NCI-H2196 treated with DMSO at 0.1 percent for 48 hours (cell line): ENCODE results near the gene WDR36.
"Not testable (repeated sequence)": the region's sequence is repeated elsewhere in the genome, so short reads cannot be mapped to it uniquely, and the experiment has no call there.

ENCODE experiments used
- DNase-seq: peaks from one replicate; lab custom pipeline; 2025; ENCODE audit not compliant: unreplicated experiment; lab: John Stamatoyannopoulos, UW

The WDR36 gene

DNA sequence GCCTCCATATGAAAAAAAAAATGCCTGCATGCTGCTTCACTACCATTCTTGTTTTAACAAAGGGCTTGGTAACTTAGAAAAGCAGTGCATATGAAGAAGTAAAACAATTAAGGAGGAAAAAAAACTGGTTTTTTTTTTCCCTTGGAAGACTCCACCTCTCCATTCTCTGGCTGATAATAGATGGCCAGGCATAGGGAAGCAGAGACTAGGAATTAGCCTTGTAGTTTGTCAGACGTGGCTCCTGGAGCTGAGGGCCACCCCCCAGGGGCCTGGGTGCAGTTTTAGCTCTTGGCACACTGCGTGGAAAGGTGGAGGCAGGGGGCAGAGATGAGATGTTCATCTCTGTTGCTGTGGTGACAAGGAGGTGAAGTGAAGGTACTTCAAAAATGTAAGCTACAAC, 42.7 kb downstream of the WDR36 start:
- no peak for DNase-seq

DNA sequence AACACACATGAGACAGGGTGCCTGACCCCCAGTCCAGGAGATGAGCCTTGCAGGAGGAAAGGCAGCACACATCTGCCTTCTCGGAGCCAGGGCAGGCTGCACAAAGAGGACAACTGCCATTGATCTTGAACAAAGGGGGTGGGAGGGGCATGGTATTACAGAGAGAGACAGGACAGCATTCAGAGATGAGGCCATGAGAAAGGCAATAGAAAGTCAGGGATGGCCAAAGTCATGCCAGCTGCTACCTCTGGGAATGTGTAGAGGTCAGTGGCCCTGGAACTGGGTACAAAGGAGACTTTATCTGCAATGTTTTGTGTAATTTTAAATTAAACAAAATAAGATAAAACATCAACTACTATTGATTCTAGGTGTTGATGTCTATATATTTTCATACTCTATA, 43.2 kb downstream of the WDR36 start:
- DNase-seq, result no peak

DNA sequence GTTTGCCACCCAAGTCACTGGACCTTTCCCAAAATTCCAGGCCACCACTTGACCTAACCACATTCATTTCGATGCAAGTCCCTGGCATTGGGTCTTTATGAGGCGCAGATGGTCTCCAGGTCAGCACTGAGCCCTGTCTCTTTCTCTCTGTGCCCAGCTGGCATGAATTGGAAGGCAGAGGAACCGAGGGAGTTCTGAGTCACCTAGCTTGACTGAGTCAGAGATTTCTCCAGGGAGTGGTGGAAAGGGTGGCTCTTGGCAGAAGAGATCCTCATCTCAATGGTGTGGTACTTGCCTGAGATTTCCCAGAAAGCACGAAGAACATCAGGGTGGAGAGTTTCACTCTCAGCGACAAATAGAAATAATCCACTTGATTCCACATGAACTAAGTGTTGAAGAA, 43.8 kb downstream of the WDR36 start:
- no peak for DNase-seq

DNA sequence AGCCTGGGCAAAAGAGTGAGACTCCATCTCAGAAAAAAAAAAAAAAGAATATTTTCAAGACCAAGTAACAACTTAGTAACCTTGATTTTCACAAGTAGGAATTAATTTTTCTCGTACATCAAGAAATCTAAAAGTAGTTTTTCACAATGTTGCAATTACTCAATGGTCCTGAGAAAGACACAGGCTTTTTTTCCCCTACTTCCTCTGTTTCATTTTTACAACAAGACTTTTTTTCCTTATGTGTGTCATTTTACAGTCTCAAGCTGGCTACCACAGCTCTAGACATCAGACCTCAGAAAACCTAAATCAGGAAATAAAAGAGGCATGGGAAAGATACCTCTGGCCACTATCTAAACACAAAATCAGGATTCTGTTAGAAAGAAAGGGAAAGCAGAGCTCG, 45.9 kb downstream of the WDR36 start:
- DNase-seq, result no peak

DNA sequence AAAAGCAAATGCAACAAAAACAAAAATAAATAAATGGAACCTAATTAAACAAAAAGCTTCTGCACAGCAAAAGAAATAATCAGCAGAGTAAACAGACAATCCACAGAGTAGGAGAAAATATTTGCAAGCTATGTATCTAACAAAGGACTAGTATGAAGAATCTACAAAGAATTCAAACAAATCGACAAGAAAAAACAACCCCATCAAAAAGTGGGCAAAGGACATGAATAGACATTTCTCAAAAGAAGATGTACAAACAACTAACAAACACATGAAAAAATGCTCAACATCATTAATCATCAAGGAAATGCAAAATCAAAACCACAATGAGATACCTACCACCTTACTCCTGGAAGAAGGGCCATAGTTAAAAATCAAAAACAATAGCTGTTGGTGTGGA, 49.3 kb downstream of the WDR36 start:
- not testable (repeated sequence) for DNase-seq

DNA sequence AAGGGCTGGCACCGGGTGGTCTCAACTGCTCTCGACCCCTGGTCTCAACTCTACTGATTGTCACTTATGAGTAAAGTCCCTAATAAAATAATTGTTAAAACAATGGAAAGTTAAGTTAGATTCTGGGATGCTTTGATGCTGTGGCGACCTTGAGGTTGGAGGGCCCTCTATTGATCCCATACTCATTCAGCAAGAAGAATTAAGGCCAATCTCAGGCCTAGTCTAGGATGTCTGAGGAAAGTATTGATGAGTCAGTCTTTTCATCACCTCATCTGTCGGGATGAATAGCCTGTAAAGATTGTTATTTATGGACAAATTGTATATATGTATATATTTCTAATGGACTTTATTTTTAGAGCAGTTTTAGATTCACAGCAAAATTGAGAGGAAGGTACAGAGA, 50.8 kb downstream of the WDR36 start:
- DNase-seq, result no peak

DNA sequence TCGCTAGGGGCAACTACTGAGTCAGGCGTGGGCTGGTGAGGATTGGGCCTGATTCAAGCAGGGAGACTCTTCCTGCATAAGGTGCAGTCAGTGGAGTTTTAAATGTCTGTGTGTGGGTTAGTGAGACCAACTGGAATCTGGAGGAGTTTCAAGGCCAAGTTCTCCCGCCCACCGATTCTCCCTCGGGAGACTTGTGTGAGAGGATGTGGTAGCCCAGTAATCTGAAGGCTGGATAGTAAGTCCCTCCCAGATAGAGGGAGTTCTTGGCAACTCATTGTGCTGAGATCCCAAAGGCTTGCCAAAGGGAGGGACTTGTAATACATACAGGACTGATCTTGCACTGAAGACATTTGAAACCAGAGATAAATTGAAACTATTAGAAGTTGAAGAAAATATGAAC, 51.8 kb downstream of the WDR36 start:
- no peak for DNase-seq

DNA sequence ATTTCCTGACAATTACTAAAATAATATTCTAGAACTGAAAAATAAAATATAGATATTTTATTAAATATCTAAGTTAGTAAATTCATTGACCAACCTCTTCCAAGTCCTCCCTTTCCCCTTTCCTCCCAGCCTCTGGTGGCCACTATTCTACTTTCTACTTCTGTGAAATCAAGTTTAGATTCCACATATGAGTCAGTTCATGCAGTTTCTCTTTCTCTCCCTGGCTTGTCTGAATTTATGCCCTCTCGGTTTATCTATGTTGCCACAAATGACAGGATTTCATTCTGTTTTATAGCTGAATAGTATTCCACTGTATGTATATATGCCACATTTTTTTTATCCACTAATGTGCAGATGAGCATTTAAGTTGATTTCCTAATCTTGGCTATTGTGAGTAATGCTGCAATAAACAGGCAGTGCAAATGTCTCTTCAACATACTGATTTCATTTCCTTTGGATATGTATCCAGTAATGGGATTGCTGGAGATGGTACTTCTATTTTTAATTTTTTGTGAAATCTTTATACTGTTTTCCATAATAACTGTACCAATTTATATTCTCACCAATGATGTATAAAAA, 52.3 kb downstream of the WDR36 start:
- DNase-seq, result no peak

DNA sequence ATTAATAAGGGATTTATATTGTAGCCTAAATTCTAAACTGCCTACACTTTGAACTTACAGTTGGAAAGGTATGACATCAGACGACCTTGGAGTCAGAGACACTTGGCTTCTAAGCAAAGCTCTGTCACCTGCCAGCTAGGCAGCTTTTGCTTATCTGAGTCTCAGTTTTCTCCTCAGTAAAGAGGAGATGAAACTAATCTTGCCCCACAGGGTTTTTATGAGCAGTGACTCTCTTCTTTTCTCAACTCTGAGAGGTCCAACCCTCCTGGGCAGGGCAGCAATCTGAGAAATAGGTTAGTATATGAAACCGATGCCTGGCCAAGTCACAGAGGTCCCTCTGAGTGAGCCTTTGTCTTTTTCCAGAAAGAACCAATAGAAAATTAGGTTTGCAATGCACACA, 53.9 kb downstream of the WDR36 start:
- no peak for DNase-seq

DNA sequence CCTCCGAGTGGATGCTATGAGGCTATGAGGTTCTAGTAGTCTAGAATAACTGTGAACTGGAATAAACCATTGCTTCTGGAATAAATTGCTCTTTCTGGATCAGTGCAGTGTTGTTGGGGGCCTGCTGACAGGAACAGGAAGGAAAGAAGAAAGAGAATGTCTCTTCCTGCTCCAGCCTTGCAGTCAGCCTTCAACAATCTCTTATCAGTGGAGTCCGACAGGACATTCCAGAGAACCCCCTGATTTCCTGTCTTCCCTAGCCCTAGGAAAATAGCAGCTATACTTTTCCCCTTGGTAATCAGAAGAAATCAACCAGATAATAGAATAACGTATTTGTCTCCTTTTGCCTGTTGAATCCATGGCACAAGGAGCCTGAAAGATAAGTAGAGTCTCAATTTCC, 55.4 kb downstream of the WDR36 start:
- DNase-seq, result no peak

DNA sequence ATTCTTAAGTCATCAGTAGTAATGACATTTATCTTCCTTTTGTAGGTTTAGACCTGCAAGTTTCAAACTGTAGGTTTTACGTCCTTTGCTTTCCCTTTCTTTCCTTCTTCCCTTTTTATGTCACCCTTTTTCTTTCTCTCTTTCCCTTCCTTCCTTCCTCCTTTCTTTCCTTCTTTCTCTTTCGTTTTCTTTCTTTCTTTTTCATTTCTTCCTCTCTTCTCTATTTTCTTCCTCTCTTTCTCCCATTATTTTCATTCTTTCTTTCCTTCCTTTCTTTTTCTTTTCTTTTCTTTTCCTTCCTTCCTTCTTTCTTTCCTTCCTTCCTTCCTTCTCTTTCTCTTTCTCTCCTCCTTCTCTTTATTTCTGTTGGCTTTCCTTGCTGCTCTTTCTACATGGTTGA, 59.9 kb downstream of the WDR36 start:
- DNase-seq, result no peak

DNA sequence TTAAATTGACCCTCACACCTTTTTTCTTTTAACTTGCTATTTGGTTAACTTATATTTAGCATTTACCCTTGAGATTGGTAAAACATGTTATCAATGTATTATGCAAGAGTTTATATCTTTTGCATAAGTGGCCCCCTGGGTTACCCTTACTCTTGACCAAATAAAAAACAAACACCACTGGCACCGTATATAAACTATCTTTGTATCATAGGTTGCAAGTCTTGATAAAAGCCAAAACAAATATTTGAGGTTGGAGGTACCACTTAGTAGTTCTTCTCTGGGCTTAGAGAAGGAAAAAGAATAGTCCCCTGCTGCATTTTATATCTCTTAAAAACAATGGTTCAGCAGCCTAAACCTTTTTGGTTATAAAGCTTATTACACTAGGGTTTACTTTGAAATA, 61.3 kb downstream of the WDR36 start:
- DNase-seq, result no peak

DNA sequence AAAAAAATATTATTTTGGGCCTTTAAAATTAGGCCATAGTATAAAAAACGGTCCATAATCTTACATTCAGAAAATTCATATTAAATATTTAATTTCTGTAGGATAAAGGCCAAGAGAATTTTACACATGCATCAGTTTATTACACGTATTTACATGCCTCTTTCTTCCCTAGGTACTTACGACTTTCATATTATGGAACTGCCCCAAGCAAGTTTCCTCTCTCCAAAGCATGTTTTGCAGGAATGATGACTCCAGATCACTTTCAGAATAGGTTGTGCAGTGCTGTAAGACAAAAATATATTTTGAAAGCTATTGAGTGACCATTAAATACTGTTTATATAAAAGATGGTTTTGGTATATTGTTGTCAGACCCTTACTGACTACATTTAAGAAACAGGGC, 61.8 kb downstream of the WDR36 start:
- no peak for DNase-seq

DNA sequence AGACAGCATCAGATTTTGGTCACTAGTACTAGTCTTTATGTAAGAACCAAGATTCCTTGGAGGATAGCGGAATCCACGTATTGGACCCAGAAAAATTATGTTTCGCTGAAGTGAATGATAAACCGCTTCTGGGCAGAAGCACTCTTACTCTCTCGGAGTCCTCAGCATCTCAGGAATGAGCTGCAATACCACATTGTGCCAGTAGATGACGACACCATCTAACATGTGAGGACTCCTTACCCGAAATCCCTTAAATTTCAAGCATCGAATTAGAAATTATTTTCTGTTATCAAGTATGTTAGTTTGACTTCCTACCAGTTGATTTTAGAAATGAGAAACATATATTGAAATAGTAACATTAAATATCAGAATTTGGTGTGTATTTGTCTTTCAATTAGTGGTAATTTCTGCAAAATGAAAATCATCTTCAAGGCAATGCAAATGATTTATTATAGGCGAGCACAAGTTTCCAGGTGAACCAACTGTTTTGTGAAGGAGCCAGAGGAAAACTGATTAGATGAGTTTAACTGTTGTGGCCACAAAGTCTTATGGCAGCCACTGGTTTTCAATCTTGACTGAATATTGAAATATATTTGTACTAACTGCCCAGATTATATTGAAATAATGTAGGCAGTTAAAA, 66.1 kb downstream of the WDR36 start:
- DNase-seq, result no peak

DNA sequence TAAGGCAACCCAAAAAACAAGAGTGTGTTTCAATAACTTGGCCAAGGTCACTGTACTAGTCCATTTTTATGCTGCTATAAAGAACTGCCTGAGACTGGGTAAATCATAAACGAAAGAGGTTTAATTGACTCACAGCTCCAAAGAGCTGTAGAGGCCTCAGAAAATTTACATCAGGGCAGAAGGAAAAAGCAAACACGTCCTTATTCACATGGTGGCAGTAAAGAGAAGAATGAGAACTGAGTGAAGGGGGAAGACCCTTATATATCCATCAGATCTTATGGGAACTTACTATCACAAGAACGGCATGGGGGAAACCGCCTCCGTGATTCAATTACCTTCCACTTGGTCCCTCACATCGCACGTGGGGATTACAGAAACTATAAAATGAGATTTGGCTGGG, 67.7 kb downstream of the WDR36 start:
- no peak for DNase-seq

DNA sequence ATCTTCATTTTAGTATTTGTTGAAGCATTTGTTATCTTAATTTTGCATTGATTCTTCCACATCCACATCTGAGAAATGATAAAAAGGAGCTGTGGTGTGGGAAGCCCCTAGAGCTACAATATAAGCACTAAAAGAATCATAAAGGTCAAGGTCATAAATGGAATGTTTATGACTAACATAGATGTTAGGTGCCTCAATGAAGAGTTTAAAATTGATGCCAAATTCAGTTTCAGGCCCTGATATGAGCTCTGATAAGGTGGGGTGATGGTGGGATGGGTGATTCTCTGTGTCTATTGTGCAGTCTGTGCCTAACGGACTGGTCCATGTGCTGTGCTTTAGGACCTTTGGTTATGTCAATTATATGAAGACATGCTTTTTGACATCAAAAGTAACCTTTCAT, 70.9 kb downstream of the WDR36 start:
- no peak for DNase-seq

DNA sequence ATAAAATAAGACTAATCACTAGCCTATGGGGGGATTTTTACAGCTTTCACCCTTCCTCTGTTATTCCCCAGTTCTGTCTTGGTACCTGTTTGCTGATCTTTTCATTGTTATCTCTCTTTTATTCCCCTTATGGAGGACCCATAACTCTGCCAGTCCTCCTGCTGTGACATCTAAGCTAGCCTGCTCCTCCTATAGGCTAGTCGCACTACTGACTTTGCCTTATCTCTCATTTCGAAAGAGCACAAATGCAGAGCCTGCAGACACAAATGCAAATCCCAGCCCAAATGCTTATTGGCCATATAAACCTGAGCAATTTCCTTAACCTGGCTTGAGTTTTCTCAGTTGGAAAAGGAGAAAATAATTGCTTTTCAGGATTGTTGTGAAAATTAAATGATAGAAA, 72.9 kb downstream of the WDR36 start:
- DNase-seq, result no peak

DNA sequence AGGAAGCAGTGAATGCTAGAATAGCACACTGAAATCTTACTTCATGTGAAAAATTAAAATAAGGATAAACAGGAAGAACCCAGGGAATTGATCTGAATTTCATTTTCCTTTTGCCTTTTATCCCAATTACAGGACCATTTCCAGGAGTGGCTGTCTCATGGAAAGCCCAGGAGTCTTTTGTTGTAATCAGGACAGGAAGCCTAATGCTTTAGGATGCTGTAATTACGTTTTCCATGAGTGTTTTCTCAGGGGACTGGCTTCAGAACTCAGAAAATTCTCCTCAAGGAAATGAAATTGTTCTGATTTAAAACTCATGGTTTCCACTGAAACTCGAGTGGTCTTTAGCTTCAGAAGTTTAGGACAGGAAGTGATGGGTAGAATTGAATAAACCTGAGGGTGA, 75.4 kb downstream of the WDR36 start:
- DNase-seq, result no peak

DNA sequence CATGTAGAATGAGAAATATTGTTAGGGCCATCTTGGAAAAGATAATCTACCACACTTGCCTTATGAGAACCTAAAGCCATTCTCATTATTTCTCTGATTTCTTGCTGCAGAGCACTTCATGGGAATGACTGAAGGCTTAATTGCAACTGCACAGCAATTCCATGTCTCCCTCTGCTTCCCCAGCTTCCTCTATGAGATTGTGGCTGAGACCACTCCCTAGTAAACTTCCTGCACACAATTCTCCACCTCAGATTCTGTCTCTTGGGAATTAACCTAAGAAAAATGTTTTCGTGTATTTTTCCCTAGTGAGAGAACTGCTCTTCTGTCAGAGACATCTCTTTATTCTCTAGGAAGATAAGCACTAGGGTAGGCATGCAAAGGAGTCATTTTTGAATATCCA, 76.5 kb downstream of the WDR36 start:
- DNase-seq, result no peak

DNA sequence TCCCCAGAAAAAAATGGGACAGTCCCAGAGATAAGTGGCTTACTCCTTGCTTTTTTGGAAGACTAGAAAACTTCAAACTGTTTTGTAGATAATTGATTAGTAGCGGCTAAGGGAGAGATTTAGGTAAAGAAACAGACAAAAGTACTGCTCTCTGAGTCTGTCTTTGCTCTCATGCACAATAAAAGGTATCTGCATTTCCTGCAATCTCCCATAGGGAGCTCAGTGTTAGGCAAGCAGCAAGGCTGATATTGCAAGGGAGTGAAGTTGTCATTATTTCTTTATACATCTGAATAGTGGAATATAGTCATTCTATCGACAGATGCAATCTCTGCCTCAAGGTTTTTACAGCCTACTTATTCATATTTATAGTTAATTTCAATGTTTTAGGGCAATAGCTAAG, 77.1 kb downstream of the WDR36 start:
- no peak for DNase-seq

DNA sequence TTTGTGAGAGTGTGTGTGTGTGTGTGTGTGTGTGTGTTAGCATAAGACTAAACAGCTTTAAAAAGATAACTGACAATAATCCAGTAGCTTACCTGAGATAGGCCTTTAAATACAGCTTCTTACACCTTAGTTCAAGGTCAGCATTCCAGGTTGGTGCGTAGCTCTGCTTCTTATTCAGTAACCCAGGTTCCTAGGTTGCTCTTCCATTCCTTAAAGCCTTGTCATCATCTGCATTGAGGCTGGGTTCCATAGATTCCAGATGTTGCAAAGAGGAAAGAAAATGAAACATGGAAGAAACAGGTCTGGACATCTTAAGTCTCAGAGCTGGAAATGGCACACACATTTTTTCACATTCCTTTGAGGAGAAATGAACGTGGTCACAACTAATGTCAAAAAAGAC, 78.1 kb downstream of the WDR36 start:
- DNase-seq, result no peak

DNA sequence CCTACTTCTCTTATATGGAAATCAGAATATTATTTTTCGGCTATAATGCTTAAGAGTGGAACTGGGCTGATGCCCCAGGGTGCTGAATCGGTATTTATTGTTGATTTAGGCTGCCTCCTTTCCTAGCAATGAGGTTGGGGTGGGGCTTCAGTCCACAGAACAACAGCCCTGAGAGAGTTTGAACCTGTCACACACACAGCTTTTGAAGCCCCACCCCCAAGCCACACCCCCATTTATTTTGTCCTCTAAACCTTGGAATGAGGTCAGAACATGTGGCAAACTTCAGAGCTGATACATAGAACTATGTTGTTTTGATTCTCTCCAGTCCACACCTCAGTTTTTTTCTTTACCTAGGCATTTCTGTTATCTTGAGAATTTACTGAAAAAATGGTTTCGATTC, 80.4 kb downstream of the WDR36 start:
- no peak for DNase-seq

DNA sequence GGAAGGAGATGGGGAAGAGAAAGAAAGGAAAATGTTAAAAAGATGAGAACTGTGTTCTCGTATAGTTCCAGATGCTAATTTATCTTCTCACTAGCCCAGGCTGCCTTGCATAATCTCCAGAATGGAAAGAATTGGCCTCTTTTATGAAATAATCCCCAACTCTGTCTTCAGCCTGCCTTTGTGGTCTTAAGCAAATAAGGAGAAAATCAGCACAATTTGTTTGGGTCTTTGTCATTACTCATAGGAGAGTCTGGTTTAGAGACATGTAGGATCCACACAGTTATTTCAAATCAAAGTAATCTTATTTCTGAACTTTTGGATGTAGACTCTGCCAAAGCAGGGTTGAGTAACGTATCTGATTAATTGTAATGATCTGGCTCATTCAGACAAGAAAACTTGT, 81.3 kb downstream of the WDR36 start:
- DNase-seq, result no peak
